HL-60/S4 treated with retinoic acid at 250 ng/mL for 4 days and 3 days (cell line): Measurements from ENCODE around the gene RAI14.

ENCODE experiments used
- in situ Hi-C: fragments of 300-500 bp; cut with MboI; formaldehyde crosslinking; loops from 2 replicates; pipeline ENCODE4 v1.7.0; 2022; ENCODE audit warnings: low sequenced_read_pairs

RAI14 gene

DNA sequence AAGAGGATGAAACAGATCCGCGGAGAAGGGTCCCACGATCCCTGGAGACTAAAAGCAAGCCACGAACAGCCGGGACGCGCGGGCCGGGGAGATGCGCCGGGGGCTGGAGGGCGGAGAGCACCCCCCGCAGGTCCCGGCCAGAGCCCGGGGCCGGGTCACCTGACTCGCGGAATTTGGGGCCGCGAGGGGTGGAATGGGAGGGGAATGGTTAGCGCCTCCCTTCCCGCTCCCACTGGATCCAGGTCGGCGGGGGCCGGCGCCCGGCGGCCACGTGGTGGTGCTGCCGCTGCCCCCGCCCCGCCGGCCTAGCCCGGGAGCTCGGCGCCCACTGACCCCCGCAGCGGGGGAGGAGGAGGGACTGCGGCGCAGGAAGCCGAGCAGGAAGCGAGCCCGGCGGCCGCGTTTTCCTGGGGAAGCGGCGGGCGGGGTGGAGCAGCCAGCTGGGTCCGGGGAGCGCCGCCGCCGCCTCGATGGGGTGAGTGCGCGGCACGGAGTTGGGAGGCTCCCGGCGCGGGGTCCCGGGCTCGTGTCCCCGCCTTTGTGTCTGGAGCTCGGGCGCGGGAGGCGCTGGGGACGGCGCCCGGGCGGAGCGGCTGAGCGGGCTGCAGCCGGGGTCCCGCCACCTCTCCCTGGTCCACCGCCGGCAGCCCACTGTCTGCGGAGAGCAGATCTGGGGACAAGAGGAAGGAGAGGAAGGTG is at the start of gene RAI14:
Gene RAI14, plus strand, starts transcription at position 328 of the 699 bp plus-strand sequence. CDS start 30,592 bp downstream, outside the sequence.
- in situ Hi-C loops: no loop called here

DNA sequence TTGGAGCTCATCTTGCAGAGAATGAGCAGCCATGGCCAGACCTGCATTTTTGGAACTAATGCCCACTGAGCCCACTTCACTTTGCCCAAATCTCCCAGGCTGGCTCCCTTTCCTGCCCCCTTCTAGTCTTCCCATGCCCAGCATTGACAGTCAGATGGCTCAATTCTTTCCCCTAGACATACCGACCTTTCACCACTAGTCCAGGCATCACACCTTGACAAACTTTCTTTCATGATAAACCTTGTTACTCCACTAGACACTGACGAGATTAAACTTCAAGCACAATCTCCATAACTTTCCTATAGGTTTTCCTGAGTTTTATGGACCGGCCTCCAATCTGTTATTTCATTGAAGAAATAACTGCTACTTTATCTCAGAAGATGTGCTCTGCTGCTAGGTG is 47.8 kb upstream of the RAI14 start:
- in situ Hi-C loops: no loop called here

DNA sequence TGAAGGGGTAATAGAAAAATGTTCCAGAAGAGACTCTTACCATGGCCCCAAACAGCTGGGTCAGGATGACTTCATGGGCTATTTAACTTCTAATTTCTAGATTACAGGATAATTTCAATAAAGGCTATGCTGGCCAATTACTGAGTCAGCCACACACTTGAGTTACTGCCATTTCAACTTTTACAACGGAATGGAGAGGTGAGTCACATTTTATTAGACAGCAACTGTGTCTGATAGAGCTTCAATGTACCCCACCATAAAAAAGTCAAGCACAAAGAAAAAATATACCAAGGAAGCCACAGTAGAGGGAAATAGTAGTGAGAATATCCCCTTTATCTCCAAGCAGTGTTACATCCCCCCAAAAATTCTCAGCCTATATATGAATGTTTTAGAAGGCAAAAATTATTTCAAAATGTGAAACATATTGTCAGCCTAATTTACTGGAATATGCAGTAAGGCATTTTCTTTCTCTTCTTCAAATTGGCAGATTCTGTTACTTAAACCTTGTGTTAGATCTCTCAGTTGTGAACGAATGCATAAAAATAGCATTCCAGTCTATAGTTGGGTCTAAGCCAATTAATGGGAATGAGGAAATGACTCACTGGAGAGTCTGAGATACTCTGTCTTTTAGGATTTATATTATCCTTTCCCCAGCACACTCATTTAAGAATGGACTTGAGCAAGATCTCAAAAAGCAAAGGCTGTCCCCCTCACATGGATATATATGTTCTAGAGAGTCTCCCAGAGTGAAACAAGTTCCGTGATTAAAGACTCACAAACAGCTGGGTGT is 47.1 kb upstream of the RAI14 start:
- in situ Hi-C loops: no loop called here

DNA sequence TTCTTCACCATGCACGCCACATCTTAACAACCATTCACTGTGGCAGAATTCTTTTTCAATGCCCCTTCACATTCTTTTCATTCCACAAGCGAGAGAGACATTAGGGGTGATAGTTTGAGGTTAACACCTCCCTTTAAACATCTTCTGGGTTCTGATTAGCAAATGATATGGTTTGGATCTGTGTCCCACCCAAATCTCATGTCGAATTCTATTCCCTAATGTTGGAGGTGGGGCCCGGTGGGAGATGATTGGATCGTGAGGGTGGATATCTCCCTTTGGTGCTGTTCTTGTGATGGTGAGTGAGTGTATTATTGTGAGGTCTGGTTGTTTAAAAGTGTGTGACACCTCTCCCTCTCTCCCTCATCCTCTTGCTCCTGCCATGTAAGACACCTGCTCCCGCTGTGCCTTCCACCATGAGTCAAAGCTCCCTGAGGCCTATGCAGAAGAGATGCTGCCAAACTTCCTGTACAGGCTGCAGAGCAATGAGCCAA is 46.1 kb upstream of the RAI14 start:
- in situ Hi-C loops: no loop called here

DNA sequence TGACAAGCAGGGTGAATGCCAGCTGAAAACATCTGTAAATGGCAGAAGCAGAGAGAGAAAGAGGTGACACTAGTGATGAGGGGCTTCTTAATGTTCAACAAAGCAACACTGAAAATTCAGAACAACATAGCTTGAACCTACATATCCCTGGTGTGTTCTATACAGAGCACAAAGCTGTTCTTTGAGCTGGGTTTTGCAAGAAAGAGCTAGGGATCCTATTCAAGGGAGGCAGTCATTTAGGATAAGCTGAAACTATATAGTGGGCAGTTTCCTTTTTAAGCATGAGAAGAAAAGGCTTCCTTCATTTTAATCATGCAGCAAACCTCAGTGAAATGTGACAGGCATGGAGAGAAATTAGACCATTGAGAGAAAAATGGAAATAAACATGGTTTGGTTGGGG is 45.6 kb upstream of the RAI14 start:
- in situ Hi-C loops: no loop called here

DNA sequence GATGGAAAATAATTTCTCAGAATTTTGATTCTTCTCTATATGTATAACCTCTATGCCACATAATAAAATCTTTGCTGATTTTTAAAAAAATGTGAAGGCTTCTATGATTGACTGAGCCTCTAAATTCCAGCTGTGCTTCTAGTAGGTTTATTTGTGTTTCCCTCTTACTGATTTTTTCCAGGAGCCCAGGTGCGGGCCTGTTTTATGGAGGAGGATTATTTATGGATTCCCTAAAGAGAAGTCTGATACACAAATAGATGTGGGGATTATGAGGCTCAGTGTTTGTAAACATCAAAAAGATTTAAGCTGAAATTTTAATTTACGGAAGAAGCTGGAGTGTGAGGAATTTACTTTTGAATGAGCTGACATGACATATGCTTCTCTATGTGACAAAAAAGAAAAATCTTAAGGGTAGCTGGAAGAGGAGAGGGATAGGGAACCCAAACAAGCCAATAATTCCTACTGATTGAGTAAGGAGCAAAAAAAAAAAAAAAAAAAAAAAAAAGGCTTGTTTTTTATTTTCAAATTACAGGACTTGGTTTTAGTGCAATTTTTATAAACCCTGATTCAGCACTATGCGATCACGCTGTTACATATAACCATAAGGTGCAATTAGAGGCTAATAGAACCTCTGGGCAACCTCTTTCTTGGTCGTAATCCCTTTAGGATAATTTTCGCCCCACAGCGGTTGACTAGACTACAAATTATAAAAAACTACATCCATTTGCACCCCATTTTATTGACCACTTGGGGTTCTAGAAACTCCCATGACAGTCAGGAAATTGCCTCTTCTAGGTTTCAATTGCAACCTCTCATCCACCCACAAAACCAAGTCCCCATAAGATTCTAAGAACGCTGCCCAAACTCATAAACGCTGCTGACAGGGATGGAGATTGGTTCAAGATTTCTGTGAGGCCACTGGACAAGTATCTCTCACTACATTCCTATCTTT is 44.4 kb upstream of the RAI14 start:
- in situ Hi-C loops: no loop called here

DNA sequence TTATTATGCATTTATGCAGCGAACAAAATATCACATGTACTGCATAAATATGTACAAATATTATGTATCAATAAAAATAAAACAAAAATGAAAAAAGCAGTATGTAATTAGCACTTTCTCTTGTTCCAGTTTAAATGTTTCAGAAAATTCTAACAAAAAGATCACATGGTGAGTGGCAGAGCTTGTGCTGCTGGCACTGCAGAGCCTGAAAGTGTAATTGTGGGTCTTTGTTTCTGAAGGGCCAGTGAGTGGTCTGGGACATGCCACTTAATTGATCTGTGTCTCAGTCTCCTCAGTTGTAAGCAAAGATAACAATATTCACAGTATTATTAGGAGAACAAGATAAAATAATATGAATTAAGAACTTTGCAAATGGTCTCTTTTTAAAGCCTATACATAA is 39.5 kb upstream of the RAI14 start:
- in situ Hi-C loops: no loop called here

DNA sequence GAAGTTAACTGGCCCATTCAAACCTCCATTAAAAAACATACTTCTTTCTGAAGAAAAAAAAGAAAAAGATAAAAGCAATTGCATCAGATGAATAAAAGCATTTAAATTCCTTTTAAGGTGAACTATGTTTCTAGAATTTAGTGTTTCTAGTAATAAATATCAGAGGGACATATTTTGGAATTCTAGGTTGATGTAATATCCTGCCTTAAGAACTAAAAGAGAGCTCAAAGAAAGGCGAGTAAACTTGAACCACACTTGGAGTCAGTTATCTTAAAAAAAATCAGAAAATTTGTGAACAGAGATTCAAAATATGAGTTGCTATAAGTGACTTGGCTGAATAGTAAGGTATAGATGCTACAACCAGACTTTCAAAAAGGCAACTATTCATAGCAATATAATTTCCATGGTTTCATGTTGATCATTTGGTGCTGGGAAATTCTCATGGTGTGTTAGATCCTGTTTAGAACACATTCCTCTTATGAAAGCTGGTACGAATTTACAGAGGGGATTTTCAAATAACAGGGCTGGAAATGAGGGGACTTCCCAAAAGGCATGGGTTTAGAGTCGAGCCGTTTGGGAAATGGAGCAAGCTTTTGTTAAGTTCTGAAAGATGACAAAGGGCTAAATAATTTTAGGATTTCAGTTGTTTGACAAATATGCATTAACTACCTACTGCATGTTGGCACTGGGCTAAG is 37.6 kb upstream of the RAI14 start:
- in situ Hi-C loops: no loop called here

DNA sequence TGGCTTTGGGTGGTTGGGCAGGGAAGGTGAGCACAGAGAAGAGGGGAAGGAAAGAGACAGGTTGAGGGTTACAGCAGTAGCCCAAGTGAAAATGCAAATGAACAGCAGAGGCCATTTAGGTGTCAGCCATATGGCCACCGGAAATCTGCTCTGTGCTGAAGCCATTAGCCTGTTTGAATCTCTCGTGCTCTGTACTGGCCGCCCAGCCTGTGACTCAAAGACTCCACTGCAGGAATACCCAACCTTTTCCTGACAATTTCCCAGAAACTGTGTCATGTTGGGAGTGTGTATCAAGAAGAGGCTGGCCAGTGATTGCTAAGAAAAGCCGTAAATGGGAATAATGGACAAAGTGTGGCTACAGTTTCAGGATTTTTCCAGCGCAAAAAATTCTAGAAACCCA is 35.9 kb upstream of the RAI14 start:
- in situ Hi-C loops: no loop called here

DNA sequence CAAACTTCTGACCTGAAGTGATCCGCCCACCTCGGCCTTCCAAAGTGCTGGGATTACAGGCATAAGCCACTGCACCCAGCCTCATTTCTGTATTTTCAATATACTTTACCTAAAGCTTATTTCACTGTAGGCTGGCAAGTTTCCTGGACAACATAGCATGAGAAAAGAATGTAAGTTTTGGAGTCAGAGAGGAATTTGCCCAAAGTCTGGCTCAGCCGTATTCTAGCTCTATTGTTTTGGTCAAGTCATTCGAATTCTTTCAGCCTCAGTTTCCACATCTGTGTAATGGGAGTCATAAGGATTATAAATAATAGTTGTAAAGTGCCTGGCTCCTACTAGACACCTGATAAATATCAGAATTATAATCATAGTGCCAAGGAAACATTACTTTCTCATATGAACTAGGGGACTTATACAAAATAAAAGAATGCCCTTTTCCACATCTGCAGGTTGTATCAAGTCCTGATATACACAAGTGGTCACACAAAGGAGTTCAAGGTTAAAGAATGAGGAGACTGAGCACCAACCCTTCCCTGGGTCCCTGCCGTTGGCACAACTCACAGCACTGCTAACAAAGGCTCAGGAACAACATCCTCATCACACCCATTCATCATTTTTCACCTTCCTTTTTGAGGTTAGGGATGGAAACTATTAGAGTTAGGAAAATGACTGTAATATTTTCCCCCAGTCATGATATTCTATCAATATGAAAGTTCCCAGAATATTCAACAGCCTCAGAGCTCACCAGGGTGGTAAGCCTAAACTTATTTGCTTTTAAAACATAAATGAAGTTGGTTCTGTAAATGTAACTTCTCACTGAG is 34.6 kb upstream of the RAI14 start:
- in situ Hi-C loops: no loop called here

DNA sequence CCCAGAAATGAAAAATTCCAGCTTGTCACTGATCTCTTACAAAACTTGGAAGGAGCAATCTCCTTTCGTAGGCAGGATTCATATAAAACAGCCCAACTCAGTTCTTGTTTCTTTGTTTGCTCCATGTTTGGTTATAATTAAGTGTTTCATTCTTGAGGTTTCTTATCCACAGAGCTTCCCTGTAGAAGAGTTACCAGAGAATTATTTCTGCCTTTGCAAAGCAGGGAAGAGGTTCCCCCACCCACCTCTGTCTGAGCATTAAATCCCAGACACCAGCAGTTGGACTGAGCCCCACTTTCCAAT is 34.1 kb upstream of the RAI14 start:
- in situ Hi-C loops: no loop called here

DNA sequence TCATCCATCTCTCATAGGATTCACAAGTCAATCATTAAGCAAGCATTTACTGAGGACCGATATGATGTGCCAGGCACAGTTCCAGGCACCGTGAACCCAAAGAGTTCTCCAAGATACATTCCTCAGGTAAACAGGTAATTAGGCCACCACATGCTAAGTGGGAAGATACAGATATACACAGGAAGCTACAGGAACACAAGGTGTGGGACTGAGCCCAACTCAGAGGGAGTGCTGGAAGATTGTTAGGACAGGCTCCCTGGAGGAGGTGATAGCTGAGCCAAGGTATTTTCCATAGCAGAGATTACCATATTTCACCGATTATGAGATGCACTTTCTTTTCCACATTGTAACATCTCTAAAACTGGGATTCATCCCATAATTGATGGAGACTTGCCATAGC is 31.4 kb upstream of the RAI14 start:
- in situ Hi-C loops: no loop called here

DNA sequence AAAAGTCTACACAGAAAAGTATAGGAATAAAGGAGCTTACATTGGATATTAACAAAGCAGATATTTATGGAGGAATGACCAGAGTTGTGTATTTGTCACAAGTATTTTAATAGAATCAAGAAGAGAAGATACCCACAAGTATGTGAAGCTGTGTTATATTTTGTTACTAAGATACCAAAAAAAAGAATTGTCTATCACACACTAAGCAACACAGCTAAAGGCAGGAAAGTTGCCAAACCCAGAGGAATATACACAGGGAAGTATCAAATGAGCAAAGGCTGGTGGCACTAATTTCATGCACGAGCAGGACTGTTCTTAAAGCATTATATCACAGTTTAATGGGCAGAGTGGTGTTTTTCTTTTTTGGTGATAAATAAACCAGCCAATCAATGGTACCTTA is 30.9 kb upstream of the RAI14 start:
- in situ Hi-C loops: no loop called here

DNA sequence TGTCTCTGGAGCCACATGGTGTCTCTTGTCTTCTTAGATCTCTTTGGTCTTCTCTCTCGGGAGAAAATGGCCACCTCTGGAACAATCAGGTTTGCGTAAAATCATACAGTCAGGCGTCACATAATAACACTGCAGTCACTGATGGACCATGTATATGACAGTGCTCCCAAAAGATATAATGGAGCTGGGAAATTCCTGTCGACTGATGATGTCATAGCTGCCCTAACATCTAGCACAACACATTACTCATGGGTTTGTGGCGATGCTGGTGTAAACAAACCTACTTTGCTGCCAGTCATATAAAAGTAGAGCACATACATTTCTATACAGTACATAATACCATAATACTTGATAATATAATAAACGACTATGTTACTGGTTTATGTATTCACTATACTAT is 30.1 kb upstream of the RAI14 start:
- in situ Hi-C loops: no loop called here

DNA sequence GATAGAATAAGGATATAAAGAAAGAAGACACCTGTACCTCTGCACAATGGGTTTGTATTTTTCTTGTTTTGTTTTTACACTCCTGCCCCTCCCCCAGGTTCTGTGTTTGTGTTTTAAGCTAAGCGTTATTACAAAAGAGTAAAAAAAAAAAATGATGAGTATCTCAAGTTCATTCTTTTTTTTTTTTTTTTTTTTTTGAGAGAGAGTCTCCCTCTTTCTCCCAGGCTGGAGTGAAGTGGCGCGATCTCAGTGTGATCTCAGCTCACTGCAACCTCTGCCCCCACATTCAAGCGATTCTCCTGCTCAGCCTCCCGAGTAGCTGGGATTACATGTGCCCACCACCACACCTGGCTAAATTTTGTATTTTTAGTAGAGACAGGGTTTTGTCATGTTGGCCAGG is 29.4 kb upstream of the RAI14 start:
- in situ Hi-C loops: no loop called here

DNA sequence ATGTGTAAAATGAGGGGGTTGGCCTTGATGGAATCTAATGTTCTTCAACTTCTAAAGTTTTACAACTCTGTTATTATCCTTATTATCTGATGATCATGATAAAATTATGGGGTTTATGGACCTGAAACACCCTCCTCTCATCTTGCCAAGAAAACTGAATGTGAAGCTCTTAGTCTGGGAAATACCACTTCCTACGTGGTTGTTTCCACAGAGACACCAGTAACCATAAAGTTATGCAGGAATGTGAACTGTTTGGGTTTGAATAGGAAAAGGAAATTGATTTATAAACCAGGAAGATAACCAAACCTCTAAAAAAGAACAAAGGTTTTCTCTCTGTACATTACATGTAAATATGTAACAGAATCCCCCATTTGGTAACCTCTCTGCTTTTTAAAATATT is 28.3 kb upstream of the RAI14 start:
- in situ Hi-C loops: no loop called here

DNA sequence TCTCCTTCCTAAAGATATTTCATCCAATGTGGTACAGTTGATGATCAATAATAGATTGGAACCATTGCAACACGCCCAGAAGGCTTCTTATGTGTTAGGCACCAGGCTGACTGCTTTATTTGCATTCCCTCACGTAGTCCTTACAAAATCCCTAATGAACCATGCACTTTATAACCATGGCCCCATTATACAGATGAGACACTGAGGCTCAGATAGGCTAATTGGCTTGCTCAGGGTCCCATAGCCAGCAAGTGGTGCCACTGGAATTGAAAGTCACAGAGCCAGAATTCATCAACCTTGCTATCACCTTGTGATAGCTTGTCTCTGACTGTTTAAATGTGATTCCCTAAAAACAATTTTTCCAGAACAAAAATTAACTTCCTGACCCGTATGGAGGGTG is 27.8 kb upstream of the RAI14 start:
- in situ Hi-C loops: no loop called here

DNA sequence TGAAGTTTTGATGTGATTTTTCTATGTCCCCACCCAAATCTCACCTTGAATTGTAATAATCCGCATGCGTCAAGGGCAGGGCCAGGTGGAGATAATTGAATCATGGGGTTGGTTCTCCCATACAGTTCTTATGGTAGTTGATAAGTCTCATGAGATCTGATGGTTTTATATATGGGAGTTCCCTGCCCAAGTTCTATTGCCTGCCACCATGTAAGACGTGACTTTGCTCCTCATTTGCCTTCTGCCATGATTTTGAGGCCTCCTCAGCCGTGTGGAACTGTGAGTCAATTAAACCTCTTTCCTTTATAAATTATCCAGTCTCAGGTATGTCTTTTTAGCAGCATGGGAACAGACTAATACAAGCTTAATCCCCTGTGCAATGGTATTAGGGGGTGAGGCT is 25.5 kb upstream of the RAI14 start:
- in situ Hi-C loops: no loop called here

DNA sequence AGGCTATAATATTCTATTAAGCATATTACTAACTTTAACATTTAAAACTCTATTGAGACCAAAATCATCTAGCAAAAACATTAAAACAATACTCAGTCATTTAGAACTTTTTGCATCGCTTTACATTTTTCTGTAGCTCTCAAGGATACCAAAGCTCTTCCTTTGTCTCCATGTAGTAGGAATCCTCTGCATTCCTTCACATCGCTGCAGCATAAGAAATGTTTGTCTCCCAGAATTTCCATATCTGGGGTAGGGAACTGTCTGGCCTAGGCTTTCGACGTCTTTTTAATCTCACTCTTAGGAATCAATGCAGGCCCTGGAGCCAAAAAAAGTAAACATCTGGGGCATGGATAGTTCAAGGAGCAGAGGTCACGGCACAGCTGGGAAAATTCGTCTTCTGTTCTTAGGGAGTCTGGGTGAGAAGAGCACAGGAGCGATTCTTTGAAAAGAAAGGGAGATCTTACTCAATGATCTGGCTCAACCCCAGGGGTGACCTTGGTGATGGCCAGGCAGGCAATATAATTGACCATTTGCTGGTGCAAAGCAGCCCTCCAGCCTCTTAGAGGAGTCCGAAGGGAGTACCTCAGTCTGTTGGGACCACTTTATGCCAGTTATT is 23.2 kb upstream of the RAI14 start:
- in situ Hi-C loops: no loop called here
